A549 (cell line): ENCODE data around the gene GGT7. TPM values are rescaled to one million over a fixed set of nuclear protein-coding genes. Genes with fewer than 3 reads are reported as not detected.

ENCODE experiments used
- ATAC-seq, 2 experiments: fragments of 200-7000 bp in 1 of 2; fragments of >200 bp in 1 of 2; cut with Nextera tagmentation in 1 of 2; cut with Tn5 transposase in 1 of 2; 3 replicates each; pipeline versions ENCODE4 v1.8.0 to v1.9.1; 2018 to 2020; ENCODE audit warnings: mild to moderate bottlenecking in 1 of 2, moderate library complexity in 1 of 2
- CTCF ChIA-PET: fragments of 300-600 bp; sonication (Branson Sonifier 250); formaldehyde crosslinking; extraction: SDS; loops from one replicate; lab custom pipeline; 2021; ENCODE audit warnings: antibody characterized with exemption, inconsistent platforms; lab: Yijun Ruan, JAX
- POLR2A ChIA-PET: fragments of 350-600 bp; formaldehyde crosslinking; extraction: SDS; loops from one replicate; lab custom pipeline; 2021; ENCODE audit warnings: antibody characterized with exemption, inconsistent platforms; lab: Yijun Ruan, JAX
- DNase-seq, 2 experiments: peaks; one replicate each; pipeline versions ENCODE4 v3.0.0 to v3.0.0-alpha.2; 2011 to 2016; ENCODE audit warnings: low read depth in 1 of 2, low spot score in 1 of 2
- FAIRE-seq: peaks from 2 replicates; lab custom pipeline; 2011; peaks lifted over from hg19 to GRCh38; lab: Jason Lieb, UNC
- H3K27ac ChIP-seq, 2 experiments: fragments of >200 bp; sonication (Bioruptor Twin); formaldehyde crosslinking; 3 replicates each; pipeline ENCODE4 v1.5.1; 2016 to 2017
- H3K4me1 ChIP-seq: fragments of >200 bp; sonication (Bioruptor Twin); formaldehyde crosslinking; 3 replicates; pipeline ENCODE4 v1.6.1; 2016
- H3K4me2 ChIP-seq: fragments of >200 bp; sonication (Bioruptor Twin); formaldehyde crosslinking; 3 replicates; pipeline ENCODE4 v1.6.1; 2016
- H3K4me3 ChIP-seq: fragments of >200 bp; sonication (Bioruptor Twin); formaldehyde crosslinking; 3 replicates; pipeline ENCODE4 v1.5.1; 2016
- H3K9me3 ChIP-seq: fragments of >200 bp; sonication (Bioruptor Twin); formaldehyde crosslinking; 3 replicates; pipeline ENCODE4 v1.6.1; 2016
- CBX2 ChIP-seq: fragments of 200-600 bp; sonication (generic); IDR thresholded peaks from 2 replicates; pipeline ENCODE4 v1.6.1; 2016; ENCODE audit warnings: low read depth, mild to moderate bottlenecking, borderline replicate concordance
- CEBPB ChIP-seq, 2 experiments: fragments of >200 bp in 1 of 2; sonication (Bioruptor Twin) in 1 of 2; formaldehyde crosslinking in 1 of 2; IDR thresholded peaks; 2 replicates each; pipeline ENCODE4 v1.6.1; 2012 to 2016
- CHD2 ChIP-seq: fragments of 150-350 bp; IDR thresholded peaks from 2 replicates; pipeline ENCODE4 v1.6.1; 2014; ENCODE audit warnings: low read length; ENCODE audit not compliant: partially characterized antibody
- CHD4 ChIP-seq: fragments of 200-600 bp; sonication (generic); IDR thresholded peaks from 2 replicates; pipeline ENCODE4 v1.6.1; 2016; ENCODE audit warnings: antibody characterized with exemption, mild to moderate bottlenecking, borderline replicate concordance
- E2F6 ChIP-seq: IDR thresholded peaks from 2 replicates; pipeline ENCODE4 v1.6.1; 2012; ENCODE audit warnings: low read depth, borderline replicate concordance
- EHF ChIP-seq: fragments of 250-450 bp; sonication (Bioruptor Pico); IDR thresholded peaks from 2 replicates; pipeline ENCODE4 v1.5.0; 2020; ENCODE audit warnings: mild to moderate bottlenecking
- ELK1 ChIP-seq: fragments of 150-350 bp; IDR thresholded peaks from 2 replicates; pipeline ENCODE4 v1.6.1; 2014; ENCODE audit warnings: low read depth, mild to moderate bottlenecking, low read length
- FOSB ChIP-seq: fragments of 250-450 bp; sonication (Bioruptor Pico); IDR thresholded peaks from 2 replicates; pipeline ENCODE4 v1.5.0; 2020; ENCODE audit warnings: mild to moderate bottlenecking, moderate library complexity
- GATA3 ChIP-seq: IDR thresholded peaks from 2 replicates; pipeline ENCODE4 v1.6.1; 2012; ENCODE audit warnings: borderline replicate concordance
- HDAC2 ChIP-seq: fragments of 200-600 bp; sonication (generic); IDR thresholded peaks from 2 replicates; pipeline ENCODE4 v1.6.1; 2016
- HEYL ChIP-seq: fragments of 250-450 bp; sonication (Bioruptor Pico); IDR thresholded peaks from 2 replicates; pipeline ENCODE4 v1.8.0; 2021; ENCODE audit warnings: mild to moderate bottlenecking, moderate library complexity
- HOXA7 ChIP-seq: fragments of 250-450 bp; sonication (Bioruptor Pico); IDR thresholded peaks from 2 replicates; pipeline ENCODE4 v1.5.0; 2020; ENCODE audit warnings: mild to moderate bottlenecking, moderate library complexity
- JUNB ChIP-seq: fragments of >200 bp; sonication (Bioruptor Twin); formaldehyde crosslinking; IDR thresholded peaks from 2 replicates; pipeline ENCODE4 v1.6.1; 2016
- KDM5A ChIP-seq: fragments of 200-600 bp; sonication (generic); IDR thresholded peaks from 2 replicates; pipeline ENCODE4 v1.6.1; 2016; ENCODE audit warnings: antibody characterized with exemption, mild to moderate bottlenecking
- MAX ChIP-seq: IDR thresholded peaks from 2 replicates; pipeline ENCODE4 v1.6.1; 2012
- MAZ ChIP-seq: fragments of 150-350 bp; IDR thresholded peaks from 2 replicates; pipeline ENCODE4 v1.6.1; 2014; ENCODE audit warnings: antibody characterized with exemption, low read depth, low read length, borderline replicate concordance
- MYC ChIP-seq: IDR thresholded peaks from 2 replicates; pipeline ENCODE4 v1.6.1; 2012; ENCODE audit warnings: mild to moderate bottlenecking, inconsistent platforms, low read length, improper control_type of control experiment, borderline replicate concordance
- PBX3 ChIP-seq: IDR thresholded peaks from 2 replicates; pipeline ENCODE4 v1.6.1; 2012
- PHF8 ChIP-seq: fragments of 200-600 bp; sonication (generic); IDR thresholded peaks from 2 replicates; pipeline ENCODE4 v1.6.1; 2016; ENCODE audit warnings: low read depth, mild to moderate bottlenecking, antibody characterized with exemption, moderate library complexity, borderline replicate concordance
- POLR2A ChIP-seq: IDR thresholded peaks from 2 replicates; pipeline ENCODE4 v1.6.1; 2012; ENCODE audit warnings: mild to moderate bottlenecking, low read length
- POLR2AphosphoS2 ChIP-seq: conservative IDR thresholded peaks from 2 replicates; pipeline ENCODE4 v1.6.1; 2012; ENCODE audit warnings: low read length, improper control_type of control experiment, inconsistent platforms
- RAD21 ChIP-seq, 2 experiments: fragments of >200 bp in 1 of 2; sonication (Bioruptor Twin) in 1 of 2; formaldehyde crosslinking in 1 of 2; IDR thresholded peaks in 1 of 2; conservative IDR thresholded peaks in 1 of 2; 2 replicates in 1 of 2; 3 replicates in 1 of 2; pipeline ENCODE4 v1.6.1; 2012 to 2018; ENCODE audit warnings: inconsistent platforms in 1 of 2
- RARB ChIP-seq: fragments of 250-450 bp; sonication (Bioruptor Pico); IDR thresholded peaks from 2 replicates; pipeline ENCODE4 v1.8.0; 2021; ENCODE audit warnings: mild to moderate bottlenecking, moderate library complexity
- RCOR1 ChIP-seq: fragments of 150-350 bp; IDR thresholded peaks from 2 replicates; pipeline ENCODE4 v1.6.1; 2014; ENCODE audit warnings: antibody characterized with exemption, low read length, low read depth
- REST ChIP-seq: fragments of 200-600 bp; sonication (generic); IDR thresholded peaks from 2 replicates; pipeline ENCODE4 v1.6.1; 2016; ENCODE audit warnings: antibody characterized with exemption, mild to moderate bottlenecking, moderate library complexity
- RFX5 ChIP-seq: fragments of 450-650 bp; IDR thresholded peaks from 2 replicates; pipeline ENCODE4 v1.7.1; 2014; ENCODE audit warnings: antibody characterized with exemption, mild to moderate bottlenecking, moderate library complexity
- RNF2 ChIP-seq: fragments of 200-600 bp; sonication (generic); IDR thresholded peaks from 2 replicates; pipeline ENCODE4 v1.6.1; 2016; ENCODE audit warnings: low read depth, mild to moderate bottlenecking, antibody characterized with exemption, moderate library complexity, borderline replicate concordance
- SREBF2 ChIP-seq: fragments of 450-650 bp; IDR thresholded peaks from 2 replicates; pipeline ENCODE4 v1.6.1; 2014; ENCODE audit warnings: mild to moderate bottlenecking, moderate library complexity
- TFCP2L1 ChIP-seq: fragments of 250-450 bp; sonication (Bioruptor Pico); IDR thresholded peaks from 2 replicates; pipeline ENCODE4 v1.5.0; 2021; ENCODE audit warnings: mild to moderate bottlenecking
- TP53 ChIP-seq: fragments of 250-450 bp; sonication (Bioruptor Pico); IDR thresholded peaks from 2 replicates; pipeline ENCODE4 v1.5.0; 2021; ENCODE audit warnings: mild to moderate bottlenecking, moderate library complexity
- USF2 ChIP-seq: fragments of 450-650 bp; IDR thresholded peaks from 2 replicates; pipeline ENCODE4 v1.6.1; 2014; ENCODE audit warnings: antibody characterized with exemption
- ZSCAN20 ChIP-seq: fragments of 250-450 bp; sonication (Bioruptor Pico); IDR thresholded peaks from 2 replicates; pipeline ENCODE4 v1.8.0; 2022; ENCODE audit warnings: mild to moderate bottlenecking, moderate library complexity
- WGBS: methylation state at CpG from one replicate; pipeline ENCODE4 v1.1.6; 2017; ENCODE audit errors: missing lambda C conversion rate; 5-methylcytosine and 5-hydroxymethylcytosine counted together
- polyA plus RNA-seq, 4 experiments: library from polyadenylated mRNA; depleted of rRNA in 3 of 4; stranded (reverse); fragments of >200 nt; fragmentation: RNase III in 1 of 4; extraction: RNeasy Plus Mini Kit Qiagen cat#74134 plus additional on column Dnase treatment in 1 of 4; gene quantifications; 2 replicates in 3 of 4; 3 replicates in 1 of 4; pipeline ENCODE4 v1.2.3, GENCODE V29; 2011 to 2017

GGT7 gene
- polyA plus RNA-seq, 2 of the 4 experiments (the other 2 are of a cell fraction), result 3.5 to 9.1 TPM

- H3K27ac ChIP-seq, result peak within 1 kb of the TSS; percentile 94 to 100
- peaks cover 16% of the 10 kb centered on the region; the same call in 2 of the 3 replicates for H3K4me1 ChIP-seq
- ChIA-PET CTCF (interaction anchor here (1.0 to 3.6 kb wide), 2 partner anchors 9 to 48 kb away, joined by 5 to 18 read pairs; no protein-coding TSS in a partner anchor), POLR2A (interaction anchor here (0.5 to 0.7 kb wide), 2 partner anchors 10 to 629 kb away, joined by 3 to 6 read pairs; no protein-coding TSS in a partner anchor)
- H3K9me3 ChIP-seq, result no peaks in the 10 kb centered on the region
- ATAC-seq, result peak; percentile 75 to 76
- peak; percentile 65 to 85 for DNase-seq
- peak within 1 kb of the TSS; percentile 77 for H3K4me3 ChIP-seq
- peak within 1 kb of the TSS; percentile 79 for H3K4me2 ChIP-seq
- WGBS, result 23% methylated on average over 11 of the region's 52 CpGs
- no peak for FAIRE-seq
- TF ChIP-seq E2F6 (peak; percentile 34; the same call in 1 of the 2 replicates), PHF8 (peak; percentile 68; the same call in 1 of the 2 replicates), GATA3 (no peak), MAX (peak; percentile 79), HOXA7 (CRISPR knock-in tag) (no peak), CHD2 (no peak), EHF (no peak), RARB (CRISPR knock-in tag) (no peak), TP53 (CRISPR knock-in tag) (no peak), RNF2 (no peak), ELK1 (no peak), RFX5 (no peak), KDM5A (no peak), CBX2 (no peak), MYC (no peak), PBX3 (no peak), HDAC2 (peak; percentile 89), HEYL (no peak), POLR2A (peak; percentile 80), MAZ (no peak), RAD21 (conservative IDR thresholded peaks at IDR 0.05 in 1 of 2, IDR thresholded peaks at IDR 0.05 in 1 of 2) (no peak), TFCP2L1 (CRISPR knock-in tag) (peak; percentile 50; the same call in 1 of the 2 replicates), REST (no peak), JUNB (no peak), CHD4 (no peak), CEBPB (IDR thresholded peaks at IDR 0.05) (no peak), SREBF2 (no peak), POLR2AphosphoS2 (no peak), RCOR1 (no peak), USF2 (peak; percentile 88), ZSCAN20 (no peak), FOSB (CRISPR knock-in tag) (no peak)
Observed at GRCh38 chr20:34825530-34826362, 46.9 kb downstream of the GGT7 start, which contains the start of gene NCOA6. Gene NCOA6, minus strand, starts transcription at chr20:34825651. Its CDS starts 43,296 bp downstream, at chr20:34782355.
